ENCODE results near the gene IGSF5. TPM values are rescaled to one million over a fixed set of nuclear protein-coding genes. Genes with fewer than 3 reads are reported as not detected.

Gene IGSF5
- total and polyA plus RNA-seq, 2 of the 4 experiments (the other 2 are of a cell fraction): not detected

DNA sequence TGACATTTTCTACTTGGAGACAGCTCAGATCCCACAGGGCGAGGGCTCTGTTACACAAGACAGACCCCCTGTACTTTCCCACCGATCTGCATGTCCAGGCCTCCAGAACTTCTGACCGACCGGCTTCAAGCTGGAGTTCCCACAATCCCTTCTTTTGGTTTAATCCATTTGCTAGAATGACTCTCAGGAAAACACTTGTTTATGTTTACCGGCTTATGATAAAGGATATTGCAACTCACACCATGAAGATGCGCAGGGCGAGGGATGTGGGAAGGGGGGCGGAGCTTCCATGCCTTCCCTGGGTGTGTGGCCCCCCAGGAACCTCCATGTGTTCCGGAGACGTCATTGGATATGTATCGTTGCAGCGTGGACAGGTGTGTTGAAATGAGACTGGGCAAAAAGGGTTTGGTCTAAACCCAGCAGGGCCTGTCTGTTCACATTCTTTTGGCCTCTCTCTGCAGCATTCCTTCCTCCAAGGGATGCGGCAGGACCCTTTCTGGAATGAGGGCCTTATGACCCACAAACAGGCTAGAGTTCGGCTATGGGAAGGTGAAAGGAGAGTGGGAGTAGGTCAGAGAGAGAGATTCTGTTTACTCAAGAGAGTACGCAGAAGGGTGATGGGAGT is 7.5 kb upstream of the IGSF5 start:
- no peak for ATAC-seq (ENCODE audit: low read depth)
- CTCF ChIA-PET: no interaction called here

More for the DNA sequence above, 7.5 kb upstream of the IGSF5 start:
- Histone ChIP-seq H2BK15ac (ENCODE audit: low read depth, low read length) (no peak overlapping the region), H3K14ac (replicated peaks; ENCODE audit: low read depth, low read length) (no peak overlapping the region), H4K8ac (ENCODE audit: low read depth in 2 of 2, low read length in 2 of 2) (no peak overlapping the region), H3K18ac (ENCODE audit: low read depth, low read length) (no peak overlapping the region), H3K9me1 (ENCODE audit: insufficient read depth, low read length) (no peaks in the 10 kb centered on the region), H4K5ac (ENCODE audit: low read depth, low read length) (no peak overlapping the region), H3K56ac (ENCODE audit: extremely low read depth, insufficient read depth, low read length) (no peak overlapping the region), H3K79me1 (ENCODE audit: low read depth in 1 of 2, low read length in 2 of 2) (no peaks in the 10 kb centered on the region), H3K23ac (ENCODE audit: low read depth, low read length) (no peak overlapping the region), H3K4me2 (ENCODE audit: low read depth, low read length) (no peak overlapping the region), H2BK5ac (ENCODE audit: low read depth, low read length, poor library complexity, severe bottlenecking) (no peak overlapping the region), H2BK20ac (ENCODE audit: low read depth, low read length) (no peak overlapping the region), H3K9me3 (ENCODE audit: control insufficient read depth, insufficient read depth, low read length) (peaks cover 2% of the 10 kb centered on the region; the same call in 1 of the 2 replicates), H3K36me3 (ENCODE audit: control insufficient read depth, insufficient read depth, low read length) (no peaks in the 10 kb centered on the region), H2AFZ (replicated peaks; ENCODE audit: low read length, poor library complexity) (no peak overlapping the region), H2AK5ac (ENCODE audit: low read depth, low read length) (no peak overlapping the region), H4K91ac (ENCODE audit: insufficient read depth, low read depth, low read length) (no peak overlapping the region), H3K4ac (ENCODE audit: low read depth, low read length) (no peak overlapping the region), H4K20me1 (ENCODE audit: insufficient read depth, low read length) (no peaks in the 10 kb centered on the region), H3K4me1 (ENCODE audit: control insufficient read depth, insufficient read depth, low read length) (no peaks in the 10 kb centered on the region), H3K27me3 (ENCODE audit: control insufficient read depth, insufficient read depth, low read length) (no peaks in the 10 kb centered on the region), H3K9ac (ENCODE audit: low read depth, low read length) (no peak overlapping the region), H2AK9ac (replicated peaks; ENCODE audit: low read depth, low read length, poor library complexity) (no peak overlapping the region), H2BK120ac (ENCODE audit: low read depth, low read length) (no peak overlapping the region), H3K27ac (ENCODE audit: insufficient read depth, low read length) (no peak overlapping the region), H3K4me3 (ENCODE audit: insufficient read depth, low read depth, low read length) (no peak overlapping the region)
- WGBS, 2 experiments (ENCODE audit: extremely low coverage in 2 of 2, insufficient read length in 1 of 2): no CpG with 5 or more reads among the region's 15 CpGs
- TF ChIP-seq MXI1 (IDR thresholded peaks at IDR 0.05; ENCODE audit: borderline replicate concordance, low read depth, low read length) (no peak), MAZ (IDR thresholded peaks at IDR 0.05; ENCODE audit: borderline replicate concordance, low read depth, low read length) (no peak), SMC3 (IDR thresholded peaks at IDR 0.05; ENCODE audit: low read depth, low read length) (no peak), FOS (IDR thresholded peaks at IDR 0.05; ENCODE audit: low read depth, low read length) (no peak), POLR2A (IDR thresholded peaks at IDR 0.05; ENCODE audit: low read depth, low read length) (no peak), CEBPB (IDR thresholded peaks at IDR 0.05; ENCODE audit: low read depth, low read length) (no peak), RCOR1 (IDR thresholded peaks at IDR 0.05; ENCODE audit: insufficient replicate concordance, low read length) (no peak), BHLHE40 (IDR thresholded peaks at IDR 0.05; ENCODE audit: low read depth, low read length) (no peak), MAFK (IDR thresholded peaks at IDR 0.05; ENCODE audit: low read depth, low read length) (no peak), CHD1 (IDR thresholded peaks at IDR 0.05; ENCODE audit: low read depth, low read length) (no peak), NFE2L2 (IDR thresholded peaks at IDR 0.05; ENCODE audit: low read depth, low read length) (no peak), RFX5 (IDR thresholded peaks at IDR 0.05; ENCODE audit: low read depth, low read length) (no peak), RAD21 (IDR thresholded peaks at IDR 0.05; ENCODE audit: low read length) (no peak)
- TF ChIP-seq, protein P1, sequence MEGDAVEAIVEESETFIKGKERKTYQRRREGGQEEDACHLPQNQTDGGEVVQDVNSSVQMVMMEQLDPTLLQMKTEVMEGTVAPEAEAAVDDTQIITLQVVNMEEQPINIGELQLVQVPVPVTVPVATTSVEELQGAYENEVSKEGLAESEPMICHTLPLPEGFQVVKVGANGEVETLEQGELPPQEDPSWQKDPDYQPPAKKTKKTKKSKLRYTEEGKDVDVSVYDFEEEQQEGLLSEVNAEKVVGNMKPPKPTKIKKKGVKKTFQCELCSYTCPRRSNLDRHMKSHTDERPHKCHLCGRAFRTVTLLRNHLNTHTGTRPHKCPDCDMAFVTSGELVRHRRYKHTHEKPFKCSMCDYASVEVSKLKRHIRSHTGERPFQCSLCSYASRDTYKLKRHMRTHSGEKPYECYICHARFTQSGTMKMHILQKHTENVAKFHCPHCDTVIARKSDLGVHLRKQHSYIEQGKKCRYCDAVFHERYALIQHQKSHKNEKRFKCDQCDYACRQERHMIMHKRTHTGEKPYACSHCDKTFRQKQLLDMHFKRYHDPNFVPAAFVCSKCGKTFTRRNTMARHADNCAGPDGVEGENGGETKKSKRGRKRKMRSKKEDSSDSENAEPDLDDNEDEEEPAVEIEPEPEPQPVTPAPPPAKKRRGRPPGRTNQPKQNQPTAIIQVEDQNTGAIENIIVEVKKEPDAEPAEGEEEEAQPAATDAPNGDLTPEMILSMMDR (conservative IDR thresholded peaks at IDR 0.05; ENCODE audit: low read depth, low read length): no peak
- TF ChIP-seq, protein P2, sequence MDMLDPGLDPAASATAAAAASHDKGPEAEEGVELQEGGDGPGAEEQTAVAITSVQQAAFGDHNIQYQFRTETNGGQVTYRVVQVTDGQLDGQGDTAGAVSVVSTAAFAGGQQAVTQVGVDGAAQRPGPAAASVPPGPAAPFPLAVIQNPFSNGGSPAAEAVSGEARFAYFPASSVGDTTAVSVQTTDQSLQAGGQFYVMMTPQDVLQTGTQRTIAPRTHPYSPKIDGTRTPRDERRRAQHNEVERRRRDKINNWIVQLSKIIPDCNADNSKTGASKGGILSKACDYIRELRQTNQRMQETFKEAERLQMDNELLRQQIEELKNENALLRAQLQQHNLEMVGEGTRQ (IDR thresholded peaks at IDR 0.05; ENCODE audit: low read depth, low read length): no peak
- TF ChIP-seq, protein P3, sequence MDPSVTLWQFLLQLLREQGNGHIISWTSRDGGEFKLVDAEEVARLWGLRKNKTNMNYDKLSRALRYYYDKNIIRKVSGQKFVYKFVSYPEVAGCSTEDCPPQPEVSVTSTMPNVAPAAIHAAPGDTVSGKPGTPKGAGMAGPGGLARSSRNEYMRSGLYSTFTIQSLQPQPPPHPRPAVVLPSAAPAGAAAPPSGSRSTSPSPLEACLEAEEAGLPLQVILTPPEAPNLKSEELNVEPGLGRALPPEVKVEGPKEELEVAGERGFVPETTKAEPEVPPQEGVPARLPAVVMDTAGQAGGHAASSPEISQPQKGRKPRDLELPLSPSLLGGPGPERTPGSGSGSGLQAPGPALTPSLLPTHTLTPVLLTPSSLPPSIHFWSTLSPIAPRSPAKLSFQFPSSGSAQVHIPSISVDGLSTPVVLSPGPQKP (IDR thresholded peaks at IDR 0.05; ENCODE audit: borderline replicate concordance, low read depth, low read length): no peak
- POLR2A ChIA-PET (ENCODE audit: unreplicated experiment): no interaction called here
- DNase-seq: no peak
- dilution Hi-C loops (cut with HindIII; ENCODE audit: low sequenced_read_pairs, unreplicated experiment): no loop called here
- in situ Hi-C loops (cut with MboI; ENCODE audit: low sequenced_read_pairs): no loop called here
- intact Hi-C loops (cut with micrococcal nuclease): no loop called here
- no TSS peak for BruUV-seq (replicated peaks)

All from IMR-90 (cell line).